A549 treated with AZD9567 at 1 μM for 4 hours (cell line): ENCODE results near the gene OR13A1. TPM values are rescaled to one million over a fixed set of nuclear protein-coding genes. Genes with fewer than 3 reads are reported as not detected.

Experiments
- total RNA-seq: library from RNA; stranded (reverse); fragments of 200-300 nt; extraction: Qiagen RNA extraction; gene quantifications from 5 replicates; pipeline ENCODE4 v1.2.3, GENCODE V29; 2022; ENCODE audit not compliant: insufficient read depth

OR13A1 gene
- total RNA-seq = not detected in 5 replicates

DNA sequence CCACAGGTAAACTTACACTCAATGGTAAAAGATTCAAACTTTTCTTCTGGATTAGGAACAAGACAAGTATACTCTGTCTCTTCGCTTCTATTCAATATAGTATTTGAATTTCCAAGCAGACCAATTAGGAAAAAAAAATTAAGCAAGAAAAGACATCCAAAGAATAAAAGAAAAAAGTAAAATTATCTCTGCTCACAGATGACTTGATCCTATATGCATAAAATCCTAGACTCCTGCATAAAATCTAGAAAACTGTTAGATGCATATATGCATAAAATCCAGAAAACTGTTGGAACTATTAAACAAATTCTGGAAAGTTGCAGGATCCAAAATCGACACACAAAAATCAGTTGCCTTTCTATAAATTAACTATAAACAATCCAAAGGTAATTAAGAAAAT lies at the start of gene OR13A1:
Gene OR13A1 (minus strand): TSS at position 101 of the 400 bp plus-strand sequence. CDS start 11,186 bp downstream, outside the sequence.

Other genes starting within 250 kb of the OR13A1 start
- gene ALOX5, start 58.6 kb upstream of the OR13A1 start, total RNA-seq = 0.21 to 0.58 TPM (median 0.30 TPM) in 4 of 5 replicates, not detected in the other